Vagina (tissue), 2 donors: ENCODE measurements around the gene ARHGAP26. TPM values are rescaled to one million over a fixed set of nuclear protein-coding genes. Genes with fewer than 3 reads are reported as not detected.

Experiments
- DNase-seq, 2 donors: peaks; one replicate each; pipeline ENCODE4 v3.0.0-alpha.2; 2017; ENCODE audit errors: extremely low spot score in 2 of 2
- H3K27ac ChIP-seq: fragments of 200-600 bp; sonication (generic); one replicate; pipeline ENCODE4 v1.5.1; 2019
- H3K27me3 ChIP-seq: fragments of 200-600 bp; sonication (generic); one replicate; pipeline ENCODE4 v1.5.1; 2019
- H3K36me3 ChIP-seq, 2 donors: fragments of 200-600 bp; sonication (generic); one replicate each; pipeline ENCODE4 v1.5.1; 2017 to 2019
- H3K4me1 ChIP-seq: fragments of 200-600 bp; sonication (generic); one replicate; pipeline ENCODE4 v1.5.1; 2019
- H3K4me3 ChIP-seq, 2 donors: fragments of 200-600 bp; sonication (generic); 1 replicate in 1 of 2; 2 replicates in 1 of 2; pipeline ENCODE4 v1.5.1; 2016 to 2019
- H3K9me3 ChIP-seq: fragments of 200-600 bp; sonication (generic); one replicate; pipeline ENCODE4 v1.5.1; 2019
- POLR2A ChIP-seq, 2 donors: fragments of 450-650 bp; IDR thresholded peaks; one replicate each; pipeline ENCODE4 v1.6.1; 2017; ENCODE audit warnings: antibody characterized with exemption in 2 of 2, mild to moderate bottlenecking in 2 of 2, moderate library complexity in 2 of 2
- POLR2AphosphoS5 ChIP-seq, 2 donors: sonication (generic); formaldehyde crosslinking; IDR thresholded peaks; one replicate each; pipeline ENCODE4 v1.9.0; 2017; ENCODE audit warnings: antibody characterized with exemption in 2 of 2, mild to moderate bottlenecking in 2 of 2, low read depth in 1 of 2; ENCODE audit not compliant: insufficient read depth in 1 of 2
- intact Hi-C: fragments of 100-400 bp; cut with DNase I; formaldehyde crosslinking; loops from one replicate; pipeline ENCODE4 v1.15.1; 2023
- total RNA-seq: library from RNA; depleted of rRNA; stranded (reverse); fragments of >200 nt; gene quantifications from one replicate; pipeline ENCODE4 v1.2.3, GENCODE V29; 2016
- TF ChIP-seq, protein P1 (sequence below), 3 experiments: fragments of 450-650 bp in 2 of 3; fragments of 200-600 bp in 1 of 3; sonication (generic) in 1 of 3; IDR thresholded peaks; one replicate each; pipeline ENCODE4 v1.5.1; 2017 to 2019; ENCODE audit warnings: antibody characterized with exemption in 3 of 3, mild to moderate bottlenecking in 2 of 3, moderate library complexity in 2 of 3

The ARHGAP26 gene
- total RNA-seq, 1 donor from 2014 or later = 42.5 TPM

DNA sequence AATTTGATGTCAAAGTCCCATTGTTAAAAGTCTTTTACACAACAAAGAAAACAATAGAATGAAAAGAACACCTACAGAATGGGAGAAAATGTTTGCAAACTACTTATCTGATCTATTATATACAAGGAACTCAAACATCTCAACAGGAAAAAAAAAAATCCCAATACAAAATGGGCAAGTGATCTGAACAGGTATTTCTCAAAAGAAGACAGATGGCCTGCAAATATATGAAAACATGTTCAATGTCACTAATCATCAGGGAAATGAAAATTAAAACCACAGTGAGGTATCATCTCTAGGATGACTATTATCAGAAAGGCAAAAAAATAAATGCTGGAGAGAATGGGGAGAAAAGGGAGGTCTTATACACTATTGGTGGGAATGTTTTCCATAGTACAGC, 301.8 kb downstream of the ARHGAP26 start:
- TF ChIP-seq POLR2AphosphoS5 (IDR thresholded peaks at IDR 0.05; ENCODE audit: insufficient read depth in 1 of 2, low read depth in 1 of 2) = no peak
- TF ChIP-seq, protein P1, sequence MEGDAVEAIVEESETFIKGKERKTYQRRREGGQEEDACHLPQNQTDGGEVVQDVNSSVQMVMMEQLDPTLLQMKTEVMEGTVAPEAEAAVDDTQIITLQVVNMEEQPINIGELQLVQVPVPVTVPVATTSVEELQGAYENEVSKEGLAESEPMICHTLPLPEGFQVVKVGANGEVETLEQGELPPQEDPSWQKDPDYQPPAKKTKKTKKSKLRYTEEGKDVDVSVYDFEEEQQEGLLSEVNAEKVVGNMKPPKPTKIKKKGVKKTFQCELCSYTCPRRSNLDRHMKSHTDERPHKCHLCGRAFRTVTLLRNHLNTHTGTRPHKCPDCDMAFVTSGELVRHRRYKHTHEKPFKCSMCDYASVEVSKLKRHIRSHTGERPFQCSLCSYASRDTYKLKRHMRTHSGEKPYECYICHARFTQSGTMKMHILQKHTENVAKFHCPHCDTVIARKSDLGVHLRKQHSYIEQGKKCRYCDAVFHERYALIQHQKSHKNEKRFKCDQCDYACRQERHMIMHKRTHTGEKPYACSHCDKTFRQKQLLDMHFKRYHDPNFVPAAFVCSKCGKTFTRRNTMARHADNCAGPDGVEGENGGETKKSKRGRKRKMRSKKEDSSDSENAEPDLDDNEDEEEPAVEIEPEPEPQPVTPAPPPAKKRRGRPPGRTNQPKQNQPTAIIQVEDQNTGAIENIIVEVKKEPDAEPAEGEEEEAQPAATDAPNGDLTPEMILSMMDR (IDR thresholded peaks at IDR 0.05) = no peak
- Histone ChIP-seq H3K27me3 (no peaks in the 10 kb centered on the region), H3K4me1 (no peaks in the 10 kb centered on the region), H3K27ac (no peak overlapping the region), H3K36me3 (no peaks in the 10 kb centered on the region), H3K9me3 (no peaks in the 10 kb centered on the region), H3K4me3 (no peak overlapping the region)
- no peak for DNase-seq
- intact Hi-C loops = no loop called here

DNA sequence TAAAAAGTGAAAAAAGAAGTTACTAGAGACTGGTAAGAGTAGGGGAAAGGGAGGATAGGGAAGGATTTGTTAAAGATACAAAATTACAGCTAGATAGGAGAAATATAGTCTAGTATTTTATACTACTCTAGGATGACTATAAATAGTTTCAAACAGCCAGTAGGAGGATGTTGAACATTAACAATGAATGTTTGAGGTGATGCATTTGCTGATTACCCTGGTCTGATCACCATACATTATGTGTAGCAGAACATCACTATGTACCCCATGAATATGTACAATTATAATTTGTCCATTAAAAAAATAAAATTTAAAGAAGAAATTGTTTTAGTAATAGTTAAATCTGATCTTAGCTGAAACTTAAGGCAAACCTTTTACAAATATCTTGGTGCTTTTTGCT, 302.6 kb downstream of the ARHGAP26 start:
- Histone ChIP-seq H3K36me3 (no peaks in the 10 kb centered on the region), H3K4me1 (peaks cover 1% of the 10 kb centered on the region), H3K27me3 (no peaks in the 10 kb centered on the region), H3K9me3 (no peaks in the 10 kb centered on the region), H3K27ac (no peak overlapping the region), H3K4me3 (no peak overlapping the region)
- DNase-seq = no peak
- TF ChIP-seq POLR2A (IDR thresholded peaks at IDR 0.05) (no peak), POLR2AphosphoS5 (IDR thresholded peaks at IDR 0.05; ENCODE audit: insufficient read depth in 1 of 2, low read depth in 1 of 2) (no peak)
- TF ChIP-seq, protein P1 (IDR thresholded peaks at IDR 0.05) = no peak
- intact Hi-C loops = no loop called here

DNA sequence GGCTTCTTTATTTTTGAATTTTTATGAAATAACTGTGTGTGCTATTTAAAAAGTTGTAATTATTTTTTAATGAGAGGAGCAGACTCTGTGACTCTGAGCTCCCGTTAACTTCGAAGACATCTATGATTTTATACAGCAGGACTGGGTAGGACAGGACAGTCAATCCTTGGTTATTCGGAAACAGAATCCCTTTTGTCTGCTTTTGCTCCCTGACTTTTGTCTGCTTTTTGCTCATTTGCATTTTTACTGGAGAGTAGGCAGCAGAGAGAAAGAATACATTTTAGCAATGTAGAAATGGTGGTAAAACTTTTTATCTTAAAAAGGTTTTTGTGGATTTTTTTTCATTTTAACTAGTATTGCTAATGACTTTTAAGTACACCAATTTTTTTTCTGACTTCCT, 303.6 kb downstream of the ARHGAP26 start:
- no peaks in the 10 kb centered on the region for H3K27me3 ChIP-seq
- intact Hi-C loops = no loop called here
- no peak overlapping the region for H3K4me3 ChIP-seq
- H3K4me1 ChIP-seq = peaks cover 11% of the 10 kb centered on the region
- H3K9me3 ChIP-seq = no peaks in the 10 kb centered on the region
- no peaks in the 10 kb centered on the region for H3K36me3 ChIP-seq
- TF ChIP-seq POLR2AphosphoS5 (IDR thresholded peaks at IDR 0.05; ENCODE audit: insufficient read depth in 1 of 2, low read depth in 1 of 2) (no peak), POLR2A (IDR thresholded peaks at IDR 0.05) (no peak)
- TF ChIP-seq, protein P1 (IDR thresholded peaks at IDR 0.05) = no peak
- no peak overlapping the region for H3K27ac ChIP-seq
- DNase-seq = no peak

DNA sequence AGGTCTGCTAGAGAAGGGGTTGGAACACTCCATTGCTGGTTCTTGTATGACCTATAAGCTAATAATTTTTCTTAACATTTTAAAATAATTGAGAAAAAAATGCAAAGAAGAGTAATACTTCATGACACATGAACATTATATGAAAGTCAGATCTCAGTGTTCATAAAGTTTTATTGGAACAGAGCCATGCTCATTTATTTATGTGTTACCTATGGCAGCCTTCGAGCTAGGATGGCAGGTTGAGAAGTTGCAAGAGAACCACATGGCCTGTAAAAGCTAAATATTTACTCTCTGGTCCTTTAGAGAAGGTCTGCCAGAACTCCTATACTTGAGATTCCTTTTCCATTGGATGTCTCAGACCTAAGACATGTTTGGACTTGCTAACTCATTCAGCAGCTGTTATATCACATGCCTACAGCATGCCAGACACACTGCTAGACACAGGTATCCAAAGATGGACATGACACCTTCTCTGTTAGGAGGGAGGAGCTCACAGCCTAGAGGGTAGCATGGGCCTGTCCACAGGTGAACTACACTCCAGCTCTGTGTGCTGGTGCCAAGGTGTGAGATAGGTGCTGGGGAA, 304.3 kb downstream of the ARHGAP26 start:
- peaks cover 19% of the 10 kb centered on the region for H3K4me1 ChIP-seq
- H3K27me3 ChIP-seq = no peaks in the 10 kb centered on the region
- H3K9me3 ChIP-seq = no peaks in the 10 kb centered on the region
- H3K27ac ChIP-seq = no peak overlapping the region
- H3K4me3 ChIP-seq = no peak overlapping the region
- no peak for DNase-seq
- no peaks in the 10 kb centered on the region for H3K36me3 ChIP-seq
- TF ChIP-seq POLR2A (IDR thresholded peaks at IDR 0.05) (no peak), POLR2AphosphoS5 (IDR thresholded peaks at IDR 0.05; ENCODE audit: insufficient read depth in 1 of 2, low read depth in 1 of 2) (peak in 1 of 2 donors; percentile 10)
- TF ChIP-seq, protein P1 (IDR thresholded peaks at IDR 0.05) = no peak
- intact Hi-C loops = no loop called here

DNA sequence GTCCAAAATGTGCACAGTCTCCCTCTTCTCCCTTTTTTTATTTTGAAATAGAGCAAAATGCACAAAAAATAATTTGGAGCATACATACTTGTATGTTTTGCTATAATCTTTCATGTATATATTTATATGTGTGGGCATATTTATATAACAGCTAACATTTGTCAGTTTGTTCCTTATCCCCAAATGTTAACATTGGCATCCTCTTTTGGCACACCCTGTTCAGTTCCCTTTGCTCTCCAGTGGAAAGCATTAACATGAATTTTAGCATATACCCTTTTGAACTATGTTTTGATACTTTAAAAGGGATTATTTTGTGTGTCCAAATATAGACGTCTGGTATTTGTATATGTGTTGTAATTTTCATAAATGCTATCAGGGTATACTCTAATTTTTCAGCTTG, 306.2 kb downstream of the ARHGAP26 start:
- Histone ChIP-seq H3K9me3 (no peaks in the 10 kb centered on the region), H3K36me3 (no peaks in the 10 kb centered on the region), H3K4me3 (no peak overlapping the region), H3K27ac (no peak overlapping the region), H3K27me3 (no peaks in the 10 kb centered on the region), H3K4me1 (peaks cover 23% of the 10 kb centered on the region)
- DNase-seq = no peak
- TF ChIP-seq POLR2AphosphoS5 (IDR thresholded peaks at IDR 0.05; ENCODE audit: insufficient read depth in 1 of 2, low read depth in 1 of 2) (no peak), POLR2A (IDR thresholded peaks at IDR 0.05) (no peak)
- TF ChIP-seq, protein P1 (IDR thresholded peaks at IDR 0.05) = no peak
- intact Hi-C loops = no loop called here
